PC-9 (cell line): ENCODE measurements around the gene ACP3. TPM values are rescaled to one million over a fixed set of nuclear protein-coding genes. Genes with fewer than 3 reads are reported as not detected.

Source experiments
- BruUV-seq: library from RNA; stranded (reverse); fragments of 400-500 nt; replicated peaks from 2 replicates; lab custom pipeline; 2021; lab: Mats Ljungman, UMichigan
- CTCF ChIA-PET: fragments of 300-600 bp; sonication (Branson Sonifier 250); formaldehyde crosslinking; loops from one replicate; lab custom pipeline; 2022; ENCODE audit warnings: antibody characterized with exemption; lab: Charles Lee
- POLR2A ChIA-PET: fragments of 300-600 bp; sonication (Branson Sonifier 250); formaldehyde crosslinking; loops from one replicate; lab custom pipeline; 2022; ENCODE audit warnings: antibody characterized with exemption; ENCODE audit not compliant: unreplicated experiment; lab: Charles Lee
- DNase-seq, 2 experiments: peaks; one replicate each; pipeline versions ENCODE4 v3.0.0 to v3.0.0-alpha.2; 2015 to 2022; ENCODE audit warnings: mixed read lengths in 1 of 2
- H2AFZ ChIP-seq: fragments of 200-600 bp; sonication (generic); 2 replicates; pipeline ENCODE4 v1.8.1; 2017; ENCODE audit warnings: antibody characterized with exemption
- H3F3A ChIP-seq: fragments of 200-600 bp; sonication (generic); 2 replicates; pipeline ENCODE4 v1.8.1; 2017; ENCODE audit warnings: antibody characterized with exemption, mild to moderate bottlenecking, low read depth; ENCODE audit not compliant: insufficient read depth
- H3K27ac ChIP-seq: fragments of 200-600 bp; sonication (generic); 2 replicates; pipeline ENCODE4 v1.6.1; 2016; ENCODE audit warnings: mixed run types
- H3K27me3 ChIP-seq: fragments of 200-600 bp; sonication (generic); 2 replicates; pipeline ENCODE4 v1.6.1; 2016; ENCODE audit warnings: low read depth, mixed run types; ENCODE audit not compliant: insufficient read depth
- H3K36me3 ChIP-seq: fragments of 200-600 bp; sonication (generic); 2 replicates; pipeline ENCODE4 v1.6.1; 2016; ENCODE audit warnings: low read depth, mixed run types
- H3K4me1 ChIP-seq: fragments of 200-600 bp; sonication (generic); replicated peaks from 2 replicates; pipeline ENCODE4 v1.6.1; 2016; ENCODE audit warnings: mixed run types; ENCODE audit not compliant: insufficient read depth
- H3K4me2 ChIP-seq: fragments of 200-600 bp; sonication (generic); 2 replicates; pipeline ENCODE4 v1.6.1; 2017; ENCODE audit warnings: mixed run types
- H3K4me3 ChIP-seq: fragments of 200-600 bp; sonication (generic); 2 replicates; pipeline ENCODE4 v1.6.1; 2016; ENCODE audit warnings: mixed run types
- H3K79me2 ChIP-seq: fragments of 200-600 bp; sonication (generic); 2 replicates; pipeline ENCODE4 v1.6.1; 2017; ENCODE audit warnings: low read depth, mixed run types
- H3K9me2 ChIP-seq: fragments of 200-600 bp; sonication (generic); 2 replicates; pipeline ENCODE4 v1.8.1; 2017; ENCODE audit warnings: mild to moderate bottlenecking; ENCODE audit not compliant: insufficient read depth
- H3K9me3 ChIP-seq: fragments of 200-600 bp; sonication (generic); 2 replicates; pipeline ENCODE4 v1.8.1; 2016; ENCODE audit warnings: low read depth; ENCODE audit not compliant: insufficient read depth
- H4K20me1 ChIP-seq: fragments of 200-600 bp; sonication (generic); 2 replicates; pipeline ENCODE4 v1.8.1; 2017; ENCODE audit not compliant: insufficient read depth
- EZH2 ChIP-seq: fragments of 200-600 bp; sonication (generic); IDR thresholded peaks from 2 replicates; pipeline ENCODE4 v1.8.0; 2017; ENCODE audit warnings: antibody characterized with exemption, low read depth
- intact Hi-C: fragments of 100-400 bp; cut with micrococcal nuclease; formaldehyde crosslinking; loops from one replicate; pipeline ENCODE4 v1.10.0; 2022; ENCODE audit not compliant: unreplicated experiment
- total RNA-seq: library from RNA; stranded (reverse); gene quantifications from 2 replicates; pipeline ENCODE4 v1.2.3, GENCODE V29; 2021
- TF ChIP-seq, protein P1 (sequence below): fragments of 200-600 bp; sonication (generic); conservative IDR thresholded peaks from 2 replicates; pipeline ENCODE4 v1.6.1; 2017; ENCODE audit warnings: mixed run types, antibody characterized with exemption, mild to moderate bottlenecking, moderate library complexity

ACP3 gene
- total RNA-seq, 1 experiment from 2014 or later = 3.5 TPM

DNA sequence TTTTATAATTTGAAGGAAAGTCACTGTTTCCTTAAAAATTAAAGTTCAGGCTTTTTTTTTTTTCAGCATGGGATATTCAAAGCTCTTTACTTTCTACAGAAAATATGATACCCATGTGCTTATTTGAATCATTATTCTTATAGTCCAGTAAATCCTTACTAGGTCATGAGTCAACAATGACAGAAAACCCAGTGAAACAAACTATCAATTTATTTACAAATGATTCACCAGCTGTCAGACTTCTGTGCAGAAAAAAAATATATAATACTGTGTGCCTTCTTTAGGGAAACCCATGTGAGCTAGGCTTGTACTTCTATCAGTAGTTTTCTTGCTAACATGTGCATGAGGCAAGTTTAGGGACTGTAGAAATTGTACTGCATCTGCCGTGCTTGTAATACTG is 1.2 kb downstream of the ACP3 start:
- CTCF ChIA-PET = interaction anchor here (0.6 to 1.8 kb wide), 3 partner anchors 24 to 134 kb away, joined by 3 to 10 read pairs (median 6); no protein-coding TSS in a partner anchor
- H2AFZ ChIP-seq = no peak overlapping the region
- POLR2A ChIA-PET = no interaction called here
- peak overlapping the region; percentile 94; the same call in 1 of the 2 replicates for H3K27ac ChIP-seq
- H3K4me3 ChIP-seq = peak overlapping the region; percentile 37; the same call in 1 of the 2 replicates
- H3K4me2 ChIP-seq = peak overlapping the region; percentile 81
- no peaks in the 10 kb centered on the region for H3K27me3 ChIP-seq
- H3F3A ChIP-seq = peaks cover 28% of the 10 kb centered on the region
- H3K79me2 ChIP-seq = no peaks in the 10 kb centered on the region
- DNase-seq = no peak
- H3K9me3 ChIP-seq = no peaks in the 10 kb centered on the region
- H3K4me1 ChIP-seq = peaks cover 35% of the 10 kb centered on the region
- no peaks in the 10 kb centered on the region for H3K9me2 ChIP-seq
- BruUV-seq = no TSS peak
- no peak for TF ChIP-seq EZH2
- TF ChIP-seq, protein P1, sequence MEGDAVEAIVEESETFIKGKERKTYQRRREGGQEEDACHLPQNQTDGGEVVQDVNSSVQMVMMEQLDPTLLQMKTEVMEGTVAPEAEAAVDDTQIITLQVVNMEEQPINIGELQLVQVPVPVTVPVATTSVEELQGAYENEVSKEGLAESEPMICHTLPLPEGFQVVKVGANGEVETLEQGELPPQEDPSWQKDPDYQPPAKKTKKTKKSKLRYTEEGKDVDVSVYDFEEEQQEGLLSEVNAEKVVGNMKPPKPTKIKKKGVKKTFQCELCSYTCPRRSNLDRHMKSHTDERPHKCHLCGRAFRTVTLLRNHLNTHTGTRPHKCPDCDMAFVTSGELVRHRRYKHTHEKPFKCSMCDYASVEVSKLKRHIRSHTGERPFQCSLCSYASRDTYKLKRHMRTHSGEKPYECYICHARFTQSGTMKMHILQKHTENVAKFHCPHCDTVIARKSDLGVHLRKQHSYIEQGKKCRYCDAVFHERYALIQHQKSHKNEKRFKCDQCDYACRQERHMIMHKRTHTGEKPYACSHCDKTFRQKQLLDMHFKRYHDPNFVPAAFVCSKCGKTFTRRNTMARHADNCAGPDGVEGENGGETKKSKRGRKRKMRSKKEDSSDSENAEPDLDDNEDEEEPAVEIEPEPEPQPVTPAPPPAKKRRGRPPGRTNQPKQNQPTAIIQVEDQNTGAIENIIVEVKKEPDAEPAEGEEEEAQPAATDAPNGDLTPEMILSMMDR = no peak
- no peaks in the 10 kb centered on the region for H4K20me1 ChIP-seq
- intact Hi-C loops = no loop called here
- H3K36me3 ChIP-seq = no peaks in the 10 kb centered on the region

DNA sequence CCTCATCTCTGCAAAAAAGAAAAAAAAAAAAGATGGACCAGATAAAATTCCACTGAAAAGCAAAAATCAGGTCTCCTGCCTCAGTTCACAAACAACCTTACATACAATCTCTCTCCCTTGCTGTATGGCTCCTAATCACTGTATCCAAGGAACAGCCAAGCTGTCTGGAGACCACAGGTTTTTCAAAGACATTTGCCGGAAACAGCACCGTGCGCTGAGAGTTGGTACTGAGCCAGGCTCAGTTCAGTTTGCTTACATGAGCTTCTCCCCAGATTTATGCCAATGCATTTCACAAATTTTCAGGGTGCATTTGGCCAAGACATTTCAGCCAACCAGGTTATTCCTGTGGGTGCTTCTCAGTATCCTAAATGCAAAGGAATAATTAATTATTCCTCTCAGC is 4.1 kb downstream of the ACP3 start:
- Histone ChIP-seq H2AFZ (no peak overlapping the region), H3F3A (peaks cover 23% of the 10 kb centered on the region), H4K20me1 (no peaks in the 10 kb centered on the region), H3K9me2 (no peaks in the 10 kb centered on the region), H3K4me3 (no peak overlapping the region), H3K9me3 (no peaks in the 10 kb centered on the region), H3K4me1 (peaks cover 26% of the 10 kb centered on the region), H3K4me2 (no peak overlapping the region), H3K36me3 (no peaks in the 10 kb centered on the region), H3K27me3 (no peaks in the 10 kb centered on the region), H3K27ac (no peak overlapping the region), H3K79me2 (no peaks in the 10 kb centered on the region)
- ChIA-PET CTCF (interaction anchor here (0.5 to 1.0 kb wide), 2 partner anchors 21 to 39 kb away, joined by 3 to 8 read pairs; no protein-coding TSS in a partner anchor), POLR2A (no interaction called here)
- intact Hi-C loops = no loop called here
- no TSS peak for BruUV-seq
- TF ChIP-seq, protein P1 = no peak
- TF ChIP-seq EZH2 = no peak
- no peak for DNase-seq

DNA sequence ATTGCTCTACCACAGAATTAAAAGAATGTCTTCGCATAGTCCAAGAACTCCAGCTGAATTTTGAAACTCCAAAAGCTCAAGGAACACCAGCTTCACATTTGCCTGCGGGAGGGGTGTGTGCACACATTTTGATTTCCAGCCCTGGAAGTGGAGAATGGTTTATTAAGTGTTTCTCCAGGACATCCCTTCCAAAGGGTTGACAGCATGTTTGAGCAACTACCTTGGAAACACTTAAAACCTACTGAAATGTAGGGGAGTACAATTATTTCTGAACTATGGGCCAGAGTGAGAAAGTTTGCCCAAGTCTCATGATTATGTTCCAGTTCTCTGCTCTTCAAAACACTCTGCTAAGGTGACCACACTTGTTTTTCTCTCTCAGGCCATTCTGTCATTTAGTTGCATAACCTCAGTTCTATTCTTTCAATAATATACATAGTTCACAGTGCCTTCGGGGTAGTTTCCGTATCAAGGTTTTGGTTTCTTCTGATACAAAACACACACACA is 7.9 kb downstream of the ACP3 start:
- no peak overlapping the region for H3K27ac ChIP-seq
- no peaks in the 10 kb centered on the region for H3K27me3 ChIP-seq
- intact Hi-C loops = no loop called here
- no peak overlapping the region for H3K4me3 ChIP-seq
- peaks cover 4% of the 10 kb centered on the region; the same call in 1 of the 2 replicates for H3F3A ChIP-seq
- H4K20me1 ChIP-seq = no peaks in the 10 kb centered on the region
- no peak for DNase-seq
- H3K4me2 ChIP-seq = no peak overlapping the region
- H3K79me2 ChIP-seq = no peaks in the 10 kb centered on the region
- TF ChIP-seq, protein P1 = no peak
- no peak for TF ChIP-seq EZH2
- BruUV-seq = no TSS peak
- ChIA-PET CTCF (no interaction called here), POLR2A (no interaction called here)
- no peaks in the 10 kb centered on the region for H3K36me3 ChIP-seq
- H2AFZ ChIP-seq = no peak overlapping the region
- no peaks in the 10 kb centered on the region for H3K9me3 ChIP-seq
- no peaks in the 10 kb centered on the region for H3K9me2 ChIP-seq
- H3K4me1 ChIP-seq = no peaks in the 10 kb centered on the region; the same call in 1 of the 2 replicates
